ENCODE results near the gene FBXW10B. TPM values are rescaled to one million over a fixed set of nuclear protein-coding genes. Genes with fewer than 3 reads are reported as not detected.
"Not testable (repeated sequence)": the region's sequence is repeated elsewhere in the genome, so short reads cannot be mapped to it uniquely, and the experiment has no call there.

The FBXW10B gene
- total and polyA plus RNA-seq, 2 donors from 2014 or later = 0.19 to 0.54 TPM

- no peaks in the 10 kb centered on the region for H3K27me3 ChIP-seq (ENCODE audit: control insufficient read depth, insufficient read depth, low read length)
- DNase-seq (no peak), FAIRE-seq (no peak)
- no peak overlapping the region for H3K4me3 ChIP-seq (ENCODE audit: low read length in 3 of 3)
- peaks cover 0 to 10% (median 9%) of the 10 kb centered on the region in 3 donors for H3K4me1 ChIP-seq (ENCODE audit: control insufficient read depth in 2 of 3, insufficient read depth in 2 of 3, low read depth in 1 of 3, low read length in 3 of 3)
- H3K9me3 ChIP-seq (ENCODE audit: control insufficient read depth in 2 of 3, insufficient read depth in 1 of 3, low read length in 3 of 3) = no peaks in the 10 kb centered on the region
- no peak for TF ChIP-seq CTCF (IDR thresholded peaks at IDR 0.05; ENCODE audit: borderline replicate concordance, extremely low read depth, insufficient read depth)
- H3K27ac ChIP-seq (ENCODE audit: low read depth in 2 of 2, low read length in 2 of 2) = peak overlapping the region; percentile 8 to 23
- H3K9ac ChIP-seq (ENCODE audit: low read length in 3 of 3) = peak overlapping the region in 1 of 3 donors; percentile 36
- intact Hi-C loops (cut with DNase I) = no loop called here
- H3K36me3 ChIP-seq (ENCODE audit: control insufficient read depth in 2 of 3, insufficient read depth in 3 of 3, low read length in 3 of 3) = no peaks in the 10 kb centered on the region
These were observed 28.9 kb upstream of the FBXW10B start for GRCh38 chr17:15648386-15648785.

- peak in 3 of 5 donors; percentile 76 to 87 (median 83) for DNase-seq
- H3K4me1 ChIP-seq (ENCODE audit: control insufficient read depth in 2 of 3, insufficient read depth in 2 of 3, low read depth in 1 of 3, low read length in 3 of 3); H3K9ac ChIP-seq (ENCODE audit: low read length in 3 of 3); intact Hi-C loops (cut with DNase I); H3K36me3 ChIP-seq (ENCODE audit: control insufficient read depth in 2 of 3, insufficient read depth in 3 of 3, low read length in 3 of 3); H3K4me3 ChIP-seq (ENCODE audit: low read length in 3 of 3); H3K27me3 ChIP-seq (ENCODE audit: control insufficient read depth, insufficient read depth, low read length); H3K9me3 ChIP-seq (ENCODE audit: control insufficient read depth in 2 of 3, insufficient read depth in 1 of 3, low read length in 3 of 3); H3K27ac ChIP-seq (ENCODE audit: low read depth in 2 of 2, low read length in 2 of 2); FAIRE-seq: not testable (repeated sequence)
These were observed 26.4 kb upstream of the FBXW10B start for GRCh38 chr17:15645942-15646312.

- H3K9me3 ChIP-seq (ENCODE audit: control insufficient read depth in 2 of 3, insufficient read depth in 1 of 3, low read length in 3 of 3); intact Hi-C loops (cut with DNase I); H3K36me3 ChIP-seq (ENCODE audit: control insufficient read depth in 2 of 3, insufficient read depth in 3 of 3, low read length in 3 of 3); H3K4me1 ChIP-seq (ENCODE audit: control insufficient read depth in 2 of 3, insufficient read depth in 2 of 3, low read depth in 1 of 3, low read length in 3 of 3); H3K27ac ChIP-seq (ENCODE audit: low read depth in 2 of 2, low read length in 2 of 2); H3K9ac ChIP-seq (ENCODE audit: low read length in 3 of 3); H3K4me3 ChIP-seq (ENCODE audit: low read length in 3 of 3); H3K27me3 ChIP-seq (ENCODE audit: control insufficient read depth, insufficient read depth, low read length); FAIRE-seq: not testable (repeated sequence)
- DNase-seq = peak in 3 of 5 donors; percentile 72 to 81 (median 80)
These were observed 25.8 kb upstream of the FBXW10B start for GRCh38 chr17:15645099-15645941.

DNA sequence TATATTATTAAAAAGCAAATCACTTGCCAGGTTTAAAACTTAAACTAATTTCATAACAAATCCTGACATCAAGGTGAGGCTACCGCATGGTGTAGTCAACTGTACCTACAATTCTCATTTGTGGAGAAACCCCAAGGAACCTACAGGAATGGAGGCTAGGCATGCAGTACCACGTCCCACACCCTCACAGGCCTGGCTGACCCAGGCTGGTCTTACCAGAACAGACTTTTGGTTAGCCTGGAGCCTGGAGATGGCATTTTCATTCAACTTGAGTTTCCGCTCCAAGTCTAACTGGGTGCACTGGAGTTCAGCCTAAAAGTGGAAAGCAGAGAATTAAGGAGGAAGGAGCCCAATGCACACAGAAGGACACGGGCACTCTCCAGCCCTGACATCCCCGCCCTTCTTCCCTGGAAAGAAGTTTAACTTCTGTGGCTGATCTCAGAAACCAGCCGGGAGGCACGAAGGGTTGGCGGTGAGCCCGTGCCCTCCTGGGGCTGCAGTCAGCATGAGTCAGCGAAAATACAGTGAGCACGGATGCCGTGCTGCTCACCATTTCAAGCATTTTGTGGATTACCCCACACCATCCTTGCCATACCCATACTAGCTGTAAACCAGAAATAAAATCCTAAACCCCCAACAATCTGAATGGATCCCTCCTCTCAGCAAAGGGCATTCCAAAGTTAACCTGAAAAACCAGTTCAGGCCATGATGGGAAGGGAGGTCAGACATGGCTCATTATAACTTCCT lies 23.2 kb upstream of the FBXW10B start:
- DNase-seq; H3K9me3 ChIP-seq (ENCODE audit: control insufficient read depth in 2 of 3, insufficient read depth in 1 of 3, low read length in 3 of 3); H3K4me1 ChIP-seq (ENCODE audit: control insufficient read depth in 2 of 3, insufficient read depth in 2 of 3, low read depth in 1 of 3, low read length in 3 of 3); FAIRE-seq; H3K27me3 ChIP-seq (ENCODE audit: control insufficient read depth, insufficient read depth, low read length); H3K36me3 ChIP-seq (ENCODE audit: control insufficient read depth in 2 of 3, insufficient read depth in 3 of 3, low read length in 3 of 3); intact Hi-C loops (cut with DNase I); H3K27ac ChIP-seq (ENCODE audit: low read depth in 2 of 2, low read length in 2 of 2); H3K9ac ChIP-seq (ENCODE audit: low read length in 3 of 3); H3K4me3 ChIP-seq (ENCODE audit: low read length in 3 of 3): not testable (repeated sequence)

DNA sequence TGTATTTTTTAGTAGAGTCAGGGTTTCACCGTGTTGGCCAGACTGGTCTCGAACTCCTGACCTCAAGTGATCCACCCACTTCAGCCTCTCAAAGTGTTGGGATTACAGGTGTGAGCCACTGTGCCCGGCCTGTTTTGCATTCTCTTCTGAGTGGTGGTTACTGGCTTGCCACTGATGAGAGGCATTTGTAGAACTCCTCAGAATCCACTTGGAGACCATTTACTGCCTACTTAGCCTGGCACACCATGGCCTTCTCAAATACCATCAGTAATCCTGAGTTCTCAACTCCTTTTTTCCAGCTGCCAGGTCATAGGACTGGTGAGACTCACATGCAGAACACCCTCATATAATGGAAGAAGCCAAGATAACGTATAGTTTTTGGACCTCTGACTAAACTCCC lies 22.5 kb upstream of the FBXW10B start:
- H3K9me3 ChIP-seq (ENCODE audit: control insufficient read depth in 2 of 3, insufficient read depth in 1 of 3, low read length in 3 of 3); H3K4me3 ChIP-seq (ENCODE audit: low read length in 3 of 3); H3K4me1 ChIP-seq (ENCODE audit: control insufficient read depth in 2 of 3, insufficient read depth in 2 of 3, low read depth in 1 of 3, low read length in 3 of 3); DNase-seq; H3K27me3 ChIP-seq (ENCODE audit: control insufficient read depth, insufficient read depth, low read length); H3K9ac ChIP-seq (ENCODE audit: low read length in 3 of 3); FAIRE-seq; H3K27ac ChIP-seq (ENCODE audit: low read depth in 2 of 2, low read length in 2 of 2); intact Hi-C loops (cut with DNase I); H3K36me3 ChIP-seq (ENCODE audit: control insufficient read depth in 2 of 3, insufficient read depth in 3 of 3, low read length in 3 of 3): not testable (repeated sequence)

DNA sequence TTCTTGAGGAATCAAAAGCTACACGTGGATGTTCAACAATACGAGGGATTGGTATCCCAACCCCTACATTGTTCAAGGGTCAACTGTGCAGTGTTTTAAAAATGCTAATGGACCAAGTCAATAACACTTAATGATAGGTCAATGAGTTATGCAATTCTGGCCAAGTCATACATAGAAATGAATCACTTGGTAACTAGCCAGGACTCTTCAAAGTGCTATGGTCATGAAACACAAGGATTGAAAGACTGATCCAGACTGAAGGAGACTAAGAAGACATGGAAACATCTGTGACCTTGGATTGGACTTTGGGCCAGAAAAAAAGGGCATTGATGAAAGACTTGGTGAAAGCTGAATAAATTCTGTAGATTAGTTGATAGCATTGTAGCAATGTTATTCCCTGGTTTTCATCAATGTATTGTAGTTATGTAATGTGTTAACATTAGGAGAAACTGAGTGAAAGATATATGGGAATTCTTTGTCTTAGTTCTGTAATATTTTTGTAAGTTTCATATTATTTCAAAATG lies 11.5 kb upstream of the FBXW10B start:
- H3K36me3 ChIP-seq (ENCODE audit: control insufficient read depth in 2 of 3, insufficient read depth in 3 of 3, low read length in 3 of 3); DNase-seq; FAIRE-seq: not testable (repeated sequence)

GRCh38 chr17:15629991-15630390 lies 10.5 kb upstream of the FBXW10B start:
- H3K27ac ChIP-seq (ENCODE audit: low read depth in 2 of 2, low read length in 2 of 2); FAIRE-seq; H3K9ac ChIP-seq (ENCODE audit: low read length in 3 of 3); H3K27me3 ChIP-seq (ENCODE audit: control insufficient read depth, insufficient read depth, low read length); H3K36me3 ChIP-seq (ENCODE audit: control insufficient read depth in 2 of 3, insufficient read depth in 3 of 3, low read length in 3 of 3); H3K9me3 ChIP-seq (ENCODE audit: control insufficient read depth in 2 of 3, insufficient read depth in 1 of 3, low read length in 3 of 3); H3K4me3 ChIP-seq (ENCODE audit: low read length in 3 of 3); H3K4me1 ChIP-seq (ENCODE audit: control insufficient read depth in 2 of 3, insufficient read depth in 2 of 3, low read depth in 1 of 3, low read length in 3 of 3); intact Hi-C loops (cut with DNase I); DNase-seq: not testable (repeated sequence)

More for the DNA sequence above, 11.5 kb upstream of the FBXW10B start:
- H3K4me3 ChIP-seq (ENCODE audit: low read length in 3 of 3); H3K9ac ChIP-seq (ENCODE audit: low read length in 3 of 3); H3K27me3 ChIP-seq (ENCODE audit: control insufficient read depth, insufficient read depth, low read length); H3K27ac ChIP-seq (ENCODE audit: low read depth in 2 of 2, low read length in 2 of 2); H3K4me1 ChIP-seq (ENCODE audit: control insufficient read depth in 2 of 3, insufficient read depth in 2 of 3, low read depth in 1 of 3, low read length in 3 of 3); intact Hi-C loops (cut with DNase I); H3K9me3 ChIP-seq (ENCODE audit: control insufficient read depth in 2 of 3, insufficient read depth in 1 of 3, low read length in 3 of 3): not testable (repeated sequence)
